Activated CD4-positive, alpha-beta T cell treated with anti-CD3 and anti-CD28 coated beads for 48 hours (primary cell): Measurements from ENCODE around the gene CHERP.

Experiments
- DNase-seq: peaks from one replicate; pipeline ENCODE4 v3.0.0-alpha.2; 2020

CHERP gene

GRCh38 chr19:16470541-16470910 is 71.7 kb downstream of the CHERP start:
- no peak for DNase-seq
